Activated naive CD4-positive, alpha-beta T cell treated with Interleukin-2 at 50 U/mL for 16 hours (primary cell): Measurements from ENCODE around the gene VSTM2B.
"Not testable (repeated sequence)": the region's sequence is repeated elsewhere in the genome, so short reads cannot be mapped to it uniquely, and the experiment has no call there.

Source experiments
- DNase-seq: peaks from one replicate; pipeline ENCODE4 v3.0.0-alpha.2; 2020

VSTM2B gene

GRCh38 chr19:29525901-29526729, at the start of gene VSTM2B:
Gene VSTM2B, plus strand, starts transcription at chr19:29525994. Its CDS starts 590 bp downstream, at chr19:29526584.
- DNase-seq, result no peak

GRCh38 chr19:29476528-29476927, 49.3 kb upstream of the VSTM2B start:
- no peak for DNase-seq

- DNase-seq, result no peak
Observed at GRCh38 chr19:29477831-29478577, 47.8 kb upstream of the VSTM2B start.

DNA sequence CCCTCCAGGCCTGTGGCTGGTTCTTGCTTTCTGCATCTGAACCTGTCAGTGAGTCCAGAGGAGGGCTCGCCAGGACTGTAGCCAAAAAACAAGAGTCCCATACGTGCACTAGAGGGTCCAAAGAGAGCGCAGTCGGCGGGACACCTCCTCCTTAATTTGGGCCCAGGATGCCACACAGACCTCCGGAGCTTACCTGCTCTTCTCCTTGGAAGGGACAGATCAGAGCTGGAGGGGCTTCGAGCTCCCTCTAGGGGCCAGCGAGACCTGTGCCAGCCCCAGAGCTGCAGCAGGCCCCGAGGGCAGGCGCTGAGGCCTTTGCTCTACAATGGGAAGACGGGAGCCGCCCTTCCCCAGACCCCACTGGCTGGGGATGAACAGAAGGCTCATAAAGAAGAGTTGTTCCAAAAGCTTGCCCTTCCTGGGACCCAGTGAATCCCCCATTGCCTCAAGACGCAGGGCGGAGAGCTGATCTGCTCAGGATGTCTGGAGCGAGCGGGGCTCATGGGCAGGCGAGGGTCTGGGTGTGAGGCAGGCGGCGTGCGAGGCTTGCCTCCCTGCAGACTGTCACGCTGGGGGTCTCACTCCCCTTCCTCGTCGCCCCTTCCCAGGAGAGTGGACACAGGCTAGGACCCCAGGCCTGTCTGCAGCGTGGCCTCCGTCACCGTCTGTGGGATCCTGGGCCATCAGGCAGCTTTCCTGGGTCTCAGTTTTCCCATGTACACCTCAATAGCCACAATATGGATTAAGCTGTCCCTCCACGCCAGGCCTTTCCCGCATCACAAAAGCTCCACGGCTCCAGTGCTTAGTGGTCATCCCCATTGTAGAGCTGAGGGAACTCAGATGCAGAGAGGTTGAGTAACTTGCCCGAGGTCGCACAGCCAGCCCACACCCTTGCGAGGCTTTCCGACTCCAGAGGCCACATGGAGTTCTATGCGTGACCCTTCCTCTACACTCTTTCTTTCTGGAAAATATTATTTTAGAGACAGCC, 46.9 kb upstream of the VSTM2B start:
- no peak for DNase-seq

DNA sequence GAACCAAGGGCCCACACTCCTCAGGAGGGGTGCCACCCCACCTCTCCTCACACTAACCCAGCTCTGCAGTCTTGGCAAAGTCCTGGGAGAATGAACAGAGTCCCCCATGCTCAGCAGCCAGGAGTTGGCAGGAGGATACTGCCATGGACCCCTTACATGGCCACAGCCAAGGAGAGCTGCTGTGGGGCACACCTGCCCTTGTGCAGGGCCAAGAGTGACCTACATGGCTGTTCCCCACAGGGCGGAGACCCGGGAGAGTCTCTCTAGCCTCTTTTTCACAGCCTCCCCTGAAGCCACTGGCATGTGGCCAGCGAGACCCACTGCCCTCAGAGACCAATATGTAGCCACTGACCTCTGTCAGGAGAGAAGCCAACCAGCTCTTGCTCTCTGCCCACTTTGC, 45.9 kb upstream of the VSTM2B start:
- DNase-seq, result no peak

DNA sequence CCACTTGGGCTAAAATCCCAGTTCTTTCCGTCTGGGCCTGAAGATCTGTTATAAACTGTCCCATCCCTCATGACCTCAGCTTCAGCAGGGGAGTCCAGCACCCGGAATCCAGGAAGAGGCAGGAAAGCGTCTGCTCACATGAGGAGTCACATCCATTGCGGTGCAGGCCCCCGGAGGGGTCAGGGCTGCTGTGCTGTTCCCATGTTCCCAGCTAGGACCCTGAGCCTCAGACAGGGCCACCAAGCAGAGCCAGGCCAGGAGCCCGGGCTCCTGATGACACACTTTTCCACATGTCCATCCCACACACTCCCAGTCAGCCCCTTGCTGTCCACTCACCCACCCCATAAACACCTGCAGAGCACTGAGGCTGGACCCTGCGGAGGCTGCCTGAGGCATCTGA, 45.3 kb upstream of the VSTM2B start:
- DNase-seq, result no peak

DNA sequence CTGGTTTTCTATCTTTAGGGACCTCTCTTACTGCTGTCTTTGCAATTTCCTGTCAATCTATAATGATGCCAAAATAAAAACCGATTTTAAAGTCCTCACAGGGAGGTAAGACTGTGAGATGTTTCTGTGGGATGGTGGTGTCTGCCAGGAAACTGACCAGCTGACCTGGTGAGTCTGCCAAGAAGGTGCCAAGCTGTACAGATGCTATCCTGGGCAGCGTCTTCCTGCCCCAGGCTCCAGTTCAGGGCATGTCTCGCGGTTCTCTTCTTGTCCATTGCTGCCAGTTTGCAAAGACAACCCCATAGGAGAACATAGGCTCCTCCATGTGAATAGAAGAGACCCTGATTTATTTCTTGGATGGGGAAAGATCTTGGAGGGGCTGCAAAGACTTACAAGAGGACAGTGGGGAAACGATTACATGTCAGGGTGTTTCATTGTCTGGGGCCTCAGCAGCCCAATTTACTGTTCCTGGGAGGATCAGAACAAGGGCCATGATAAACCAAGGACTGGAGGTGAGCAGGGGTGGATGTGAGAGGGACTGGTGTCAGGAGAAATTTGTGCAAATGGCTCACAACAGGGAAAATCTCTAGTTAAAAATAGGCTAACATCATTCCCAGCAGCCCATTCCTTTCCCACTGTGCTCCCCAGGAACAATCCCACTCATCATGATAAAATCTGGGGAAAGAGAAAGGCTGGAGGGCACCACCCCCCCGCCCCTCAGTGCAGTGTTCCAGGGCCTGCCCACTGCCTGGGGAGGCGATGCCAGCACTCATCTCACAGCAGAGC, 42.7 kb upstream of the VSTM2B start:
- no peak for DNase-seq

- DNase-seq, result no peak
Observed at GRCh38 chr19:29483641-29483920, 42.2 kb upstream of the VSTM2B start.

DNA sequence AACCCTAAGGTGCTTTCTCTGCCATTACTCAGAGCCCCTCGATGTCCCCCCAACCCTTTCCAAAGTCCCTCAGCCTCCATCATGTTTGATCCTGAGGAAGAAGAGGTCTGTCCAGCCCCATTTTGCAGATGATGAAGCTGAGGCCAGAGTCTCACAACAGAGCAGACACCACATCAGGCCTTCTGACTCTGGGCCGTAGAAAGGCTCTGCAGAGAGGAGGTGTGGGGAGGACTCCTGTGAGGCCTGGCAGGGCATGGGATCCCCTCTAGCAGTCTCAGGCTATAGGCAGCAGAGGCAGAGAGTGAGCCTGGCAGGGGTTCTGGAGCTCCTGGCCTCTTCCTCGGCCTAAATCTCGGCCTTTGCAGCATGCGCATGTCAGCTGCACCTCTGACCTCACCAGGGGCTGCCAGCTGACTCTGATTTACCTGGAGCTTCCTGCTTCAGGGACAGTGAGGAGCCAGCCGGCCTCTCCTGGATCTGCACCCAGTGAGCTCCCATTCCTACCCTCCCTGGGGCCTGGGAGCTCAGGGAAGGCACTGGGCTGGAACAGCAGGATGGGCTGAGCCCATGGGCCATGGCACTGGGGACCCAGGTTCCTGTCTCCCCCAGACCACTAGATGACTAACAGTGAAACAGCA, 41.7 kb upstream of the VSTM2B start:
- DNase-seq, result no peak

DNA sequence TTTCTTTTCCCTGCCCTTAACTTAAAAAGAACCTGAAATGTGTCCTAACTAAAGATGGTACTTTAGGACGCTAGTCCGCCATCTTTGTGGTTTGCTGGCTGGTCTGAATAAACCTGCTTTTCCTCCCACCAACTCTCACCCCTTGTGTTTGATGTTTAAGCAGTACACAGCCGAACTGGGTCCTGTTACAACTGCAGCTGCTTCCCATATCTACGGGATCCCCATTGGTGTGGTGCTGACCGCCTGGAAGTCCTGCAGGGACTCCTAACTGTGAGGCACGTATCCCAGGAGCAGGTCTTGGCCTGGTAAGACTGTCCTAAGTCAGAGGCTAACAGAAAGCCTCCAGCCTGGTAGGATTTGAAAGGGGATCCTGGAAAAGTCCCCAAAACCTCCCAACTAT, 40.9 kb upstream of the VSTM2B start:
- DNase-seq, result no peak

DNA sequence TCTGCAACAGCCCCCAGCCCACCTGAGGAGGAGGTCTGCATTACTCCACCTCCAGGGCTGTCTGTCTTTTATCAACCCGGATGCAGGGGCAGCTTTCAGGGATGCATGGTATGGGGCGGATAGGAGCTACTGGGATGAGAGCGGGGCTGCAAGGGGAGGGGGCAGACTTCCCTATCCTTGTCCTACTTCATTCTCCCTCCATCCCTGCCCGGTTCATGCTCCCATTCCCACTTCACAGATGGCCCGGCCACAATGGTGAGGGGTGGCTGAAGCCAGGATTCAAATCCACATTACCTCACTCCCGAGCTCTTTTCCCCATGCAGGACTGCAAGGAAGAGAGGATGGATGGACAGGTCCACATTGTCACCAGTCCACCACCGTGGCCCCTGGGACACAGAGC, 40.5 kb upstream of the VSTM2B start:
- no peak for DNase-seq

GRCh38 chr19:29486961-29487360, 38.8 kb upstream of the VSTM2B start:
- DNase-seq, result not testable (repeated sequence)

DNA sequence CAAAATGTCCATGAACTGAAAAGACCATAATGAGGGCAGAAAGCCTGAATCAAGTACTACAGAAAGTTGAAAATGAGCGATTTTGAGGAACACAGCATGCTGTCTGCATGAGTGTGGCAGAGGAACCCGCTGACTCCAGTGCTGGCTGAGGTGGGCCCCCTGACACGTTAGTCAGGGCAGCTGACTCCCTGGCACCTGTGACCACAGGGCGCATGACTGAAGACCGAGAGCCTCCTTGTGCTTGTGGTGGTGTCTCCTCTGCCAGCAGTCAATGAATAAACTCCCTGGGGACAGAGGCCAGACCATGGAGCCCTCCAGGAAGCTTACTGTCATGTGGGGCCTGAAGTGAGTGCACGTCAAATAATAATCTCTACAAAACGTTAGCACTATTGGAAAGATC, 38.4 kb upstream of the VSTM2B start:
- DNase-seq, result no peak

- DNase-seq, result no peak
Observed at GRCh38 chr19:29488316-29488715, 37.5 kb upstream of the VSTM2B start.

GRCh38 chr19:29489172-29489951, 36.4 kb upstream of the VSTM2B start:
- no peak for DNase-seq

GRCh38 chr19:29491491-29491890, 34.3 kb upstream of the VSTM2B start:
- no peak for DNase-seq

DNA sequence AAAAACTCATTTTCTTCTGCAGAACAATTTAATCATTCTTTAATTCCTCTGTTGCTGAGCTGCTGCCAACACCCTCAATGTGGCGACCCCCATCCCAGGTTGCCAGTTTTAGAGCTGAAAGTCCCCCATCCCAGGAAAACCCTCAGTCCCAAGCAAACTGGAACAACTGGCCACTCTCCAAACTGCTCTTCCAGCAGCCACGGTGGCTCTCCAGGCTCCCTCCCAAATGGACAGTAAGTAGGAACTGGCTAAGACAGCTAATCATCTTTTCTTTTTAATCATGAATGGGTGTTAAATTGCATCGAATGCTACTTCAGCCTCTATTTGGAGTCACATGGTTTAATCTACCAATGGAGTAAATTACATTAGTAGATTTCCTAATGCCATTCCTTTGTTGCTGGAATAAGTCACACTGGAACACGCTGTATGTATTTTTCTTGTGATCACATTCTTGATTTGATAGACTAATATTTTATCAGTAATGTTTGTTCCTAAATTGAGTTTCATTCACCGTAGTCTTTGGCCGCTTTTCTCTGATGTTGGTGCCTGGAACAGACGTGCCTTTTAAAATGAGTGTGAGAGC, 33.7 kb upstream of the VSTM2B start:
- DNase-seq, result no peak

DNA sequence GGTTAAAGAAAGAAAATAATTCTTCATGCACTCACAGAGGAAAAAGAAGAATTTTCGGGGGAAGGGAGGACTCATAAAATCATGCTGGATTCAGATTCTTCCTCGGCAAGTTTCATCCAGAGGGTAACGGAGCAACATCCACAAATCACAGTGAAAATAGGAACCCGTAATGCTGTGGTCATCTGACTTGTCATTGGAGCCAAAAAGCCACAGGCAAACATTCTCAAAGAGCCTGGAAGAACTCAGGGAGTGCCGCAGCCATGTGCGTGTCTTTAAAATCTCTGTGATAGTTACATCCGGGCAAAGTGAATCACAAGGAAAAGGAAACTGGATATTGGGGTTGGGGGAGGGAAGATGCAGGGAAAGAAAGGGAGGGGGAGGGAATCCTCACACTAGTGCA, 33.0 kb upstream of the VSTM2B start:
- DNase-seq, result no peak

DNA sequence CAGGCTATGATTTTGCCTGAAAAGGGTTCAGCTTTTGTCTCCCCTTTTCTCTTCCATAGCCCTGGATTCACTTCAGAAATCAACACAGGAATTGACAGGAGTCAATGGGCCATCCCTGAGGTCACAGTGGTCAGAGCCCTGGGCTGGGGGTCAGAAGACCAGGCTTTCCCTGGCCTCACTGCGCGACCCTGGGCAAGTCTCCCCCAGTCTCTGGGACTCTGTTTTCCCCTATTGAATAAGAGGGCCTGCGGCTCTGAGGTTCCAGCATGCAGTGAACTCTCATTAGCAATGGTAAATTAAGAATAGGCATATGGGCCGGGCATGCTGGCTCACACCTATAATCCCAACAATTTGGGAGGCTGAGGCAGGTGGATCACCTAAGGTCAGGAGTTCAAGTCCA, 30.7 kb upstream of the VSTM2B start:
- no peak for DNase-seq

GRCh38 chr19:29495901-29496441, 29.8 kb upstream of the VSTM2B start:
- DNase-seq, result no peak
